GM12878 (cell line): ENCODE results near the gene ADAMTSL3. TPM values are rescaled to one million over a fixed set of nuclear protein-coding genes. Genes with fewer than 3 reads are reported as not detected.

ENCODE experiments used
- ATAC-seq: fragments of 200-7000 bp; cut with Tn5 transposase; 3 replicates; pipeline ENCODE4 v1.9.1; 2020; ENCODE audit warnings: mild to moderate bottlenecking, moderate library complexity
- BruUV-seq: library from RNA; stranded (reverse); fragments of 400-500 nt; replicated peaks from 2 replicates; lab custom pipeline; 2021; lab: Mats Ljungman, UMichigan
- CTCF ChIA-PET: fragments of 300-600 bp; sonication (Branson Sonifier 250); formaldehyde crosslinking; extraction: SDS; loops from one replicate; lab custom pipeline; 2021; ENCODE audit warnings: inconsistent platforms; lab: Yijun Ruan, JAX
- POLR2A ChIA-PET: fragments of 350-600 bp; formaldehyde crosslinking; extraction: SDS; loops from one replicate; lab custom pipeline; 2021; ENCODE audit warnings: inconsistent platforms; lab: Charles Lee
- RAD21 ChIA-PET: fragments of 300-600 bp; sonication (Branson Sonifier 250); formaldehyde crosslinking; loops from one replicate; lab custom pipeline; 2023; ENCODE audit warnings: antibody characterized with exemption; ENCODE audit not compliant: unreplicated experiment; lab: Charles Lee
- SMC1A ChIA-PET: fragments of 300-600 bp; sonication (Branson Sonifier 250); formaldehyde crosslinking; loops from one replicate; lab custom pipeline; 2023; ENCODE audit not compliant: unreplicated experiment, uncharacterized antibody; lab: Charles Lee
- DNase-seq: peaks from one replicate; pipeline ENCODE4 v3.0.0-alpha.2; 2011; ENCODE audit warnings: low read depth, low spot score
- FAIRE-seq: peaks from 3 replicates; lab custom pipeline; 2011; peaks lifted over from hg19 to GRCh38; lab: Jason Lieb, UNC
- H2AFZ ChIP-seq: 2 replicates; pipeline ENCODE4 v1.6.0; 2011; ENCODE audit warnings: low read depth, low read length, control low read depth; ENCODE audit not compliant: control insufficient read depth
- H3K27ac ChIP-seq: 2 replicates; pipeline ENCODE4 v1.5.1; 2011; ENCODE audit warnings: control low read depth; ENCODE audit not compliant: control insufficient read depth, insufficient read depth
- H3K27me3 ChIP-seq, 2 experiments: replicated peaks in 1 of 2; 2 replicates each; pipeline versions ENCODE4 v1.6.0 to v1.6.1; 2011; ENCODE audit warnings: low read length in 1 of 2; ENCODE audit not compliant: control insufficient read depth in 2 of 2, insufficient read depth in 2 of 2
- H3K36me3 ChIP-seq, 2 experiments: 2 replicates each; pipeline ENCODE4 v1.5.1; 2011; ENCODE audit warnings: low read length in 1 of 2; ENCODE audit not compliant: control insufficient read depth in 2 of 2, insufficient read depth in 2 of 2
- H3K4me1 ChIP-seq: 2 replicates; pipeline ENCODE4 v1.6.1; 2011; ENCODE audit warnings: mild to moderate bottlenecking, low read length, moderate library complexity, mixed read lengths; ENCODE audit not compliant: control insufficient read depth, insufficient read depth
- H3K4me2 ChIP-seq: 2 replicates; pipeline ENCODE4 v1.6.0; 2011; ENCODE audit warnings: control low read depth; ENCODE audit not compliant: control insufficient read depth, insufficient read depth
- H3K4me3 ChIP-seq: fragments of 200-600 bp; sonication (generic); 2 replicates; pipeline ENCODE4 v1.5.1; 2016
- H3K79me2 ChIP-seq: 2 replicates; pipeline ENCODE4 v1.6.0; 2011; ENCODE audit warnings: low read length; ENCODE audit not compliant: control insufficient read depth, insufficient read depth
- H3K9ac ChIP-seq: 2 replicates; pipeline ENCODE4 v1.8.0; 2011; ENCODE audit warnings: low read length, control low read depth, mixed read lengths; ENCODE audit not compliant: control insufficient read depth, insufficient read depth
- H3K9me3 ChIP-seq: replicated peaks from 3 replicates; pipeline ENCODE4 v1.5.1; 2011; ENCODE audit warnings: mild to moderate bottlenecking, low read length; ENCODE audit not compliant: control insufficient read depth, insufficient read depth
- H4K20me1 ChIP-seq: 2 replicates; pipeline ENCODE4 v1.6.0; 2011; ENCODE audit not compliant: control insufficient read depth, insufficient read depth
- CHD4 ChIP-seq: fragments of 200-600 bp; sonication (generic); IDR thresholded peaks from 2 replicates; pipeline ENCODE4 v1.6.1; 2016; ENCODE audit warnings: mild to moderate bottlenecking
- EGR1 ChIP-seq, 2 experiments: IDR thresholded peaks; 1 replicate in 1 of 2; 2 replicates in 1 of 2; pipeline ENCODE4 v1.6.1; 2011 to 2012; ENCODE audit warnings: low read depth in 2 of 2, low read length in 2 of 2, borderline replicate concordance in 1 of 2, mild to moderate bottlenecking in 1 of 2, moderate library complexity in 1 of 2
- GABPA ChIP-seq: IDR thresholded peaks from 2 replicates; pipeline ENCODE4 v1.6.1; 2014; ENCODE audit warnings: antibody characterized with exemption, low read depth, mild to moderate bottlenecking, inconsistent platforms
- MEF2A ChIP-seq: IDR thresholded peaks from 2 replicates; pipeline ENCODE4 v1.6.1; 2011; ENCODE audit warnings: low read depth, mild to moderate bottlenecking, low read length, moderate library complexity; ENCODE audit not compliant: insufficient read depth
- NFIC ChIP-seq: IDR thresholded peaks from 2 replicates; pipeline ENCODE4 v1.6.1; 2012; ENCODE audit warnings: low read depth, mild to moderate bottlenecking, inconsistent platforms, low read length, moderate library complexity
- PML ChIP-seq: IDR thresholded peaks from 2 replicates; pipeline ENCODE4 v1.6.1; 2012; ENCODE audit warnings: low read length, inconsistent platforms
- ZBED1 ChIP-seq: IDR thresholded peaks from 2 replicates; pipeline ENCODE4 v1.6.1; 2016; ENCODE audit warnings: borderline replicate concordance
- WGBS: methylation state at CpG from one replicate; pipeline ENCODE4 v1.1.6; 2016; ENCODE audit warnings: low lambda C conversion rate; ENCODE audit not compliant: insufficient replicate concordance, insufficient coverage; ENCODE audit errors: missing lambda C conversion rate; 5-methylcytosine and 5-hydroxymethylcytosine counted together
- in situ Hi-C: fragments of 300-500 bp; cut with MboI; formaldehyde crosslinking; loops from 9 replicates; pipeline ENCODE4 v1.14.3; 2018; ENCODE audit warnings: mixed read lengths
- intact Hi-C: fragments of 100-400 bp; cut with micrococcal nuclease; formaldehyde crosslinking; loops from one replicate; pipeline ENCODE4 v1.14.2; 2022; ENCODE audit not compliant: unreplicated experiment
- polyA plus RNA-seq, 11 experiments: library from polyadenylated mRNA; depleted of rRNA in 4 of 11; unstranded in 6 of 11; stranded (reverse) in 5 of 11; fragments of >200 nt; fragmentation: Nextera tagmentation in 4 of 11; fragmentation: Illumina TruSeq in 1 of 11; extraction: Ambion mirVana in 4 of 11; extraction: Trizol in 1 of 11; gene quantifications; 1 replicate in 1 of 11; 2 replicates in 10 of 11; pipeline versions ENCODE4 v1.2.1 to v1.2.3, GENCODE V29; 2011 to 2016; ENCODE audit warnings: inconsistent platforms in 2 of 11, missing spikeins in 2 of 11, low read depth in 1 of 11
- total RNA-seq, 4 experiments: library from RNA; depleted of rRNA in 3 of 4; stranded (reverse); fragments of >200 nt in 3 of 4; fragmentation: Illumina TruSeq in 1 of 4; extraction: Trizol in 1 of 4; gene quantifications; 2 replicates each; pipeline versions ENCODE4 v1.2.1 to v1.2.3, GENCODE V29; 2013 to 2021
- TF ChIP-seq, protein P1 (sequence below): IDR thresholded peaks from 2 replicates; pipeline ENCODE4 v1.6.1; 2012; ENCODE audit warnings: low read length, inconsistent platforms
- TF ChIP-seq, protein P2 (sequence below): IDR thresholded peaks from 2 replicates; pipeline ENCODE4 v1.6.1; 2011; ENCODE audit warnings: low read depth, low read length, improper control_type of control experiment, borderline replicate concordance

Gene ADAMTSL3
- total and polyA plus RNA-seq, 10 of the 15 experiments (the other 5 are each of a cell fraction or from before 2014, with no cell fraction given), result 0.01 to 0.28 (median 0.13) TPM

DNA sequence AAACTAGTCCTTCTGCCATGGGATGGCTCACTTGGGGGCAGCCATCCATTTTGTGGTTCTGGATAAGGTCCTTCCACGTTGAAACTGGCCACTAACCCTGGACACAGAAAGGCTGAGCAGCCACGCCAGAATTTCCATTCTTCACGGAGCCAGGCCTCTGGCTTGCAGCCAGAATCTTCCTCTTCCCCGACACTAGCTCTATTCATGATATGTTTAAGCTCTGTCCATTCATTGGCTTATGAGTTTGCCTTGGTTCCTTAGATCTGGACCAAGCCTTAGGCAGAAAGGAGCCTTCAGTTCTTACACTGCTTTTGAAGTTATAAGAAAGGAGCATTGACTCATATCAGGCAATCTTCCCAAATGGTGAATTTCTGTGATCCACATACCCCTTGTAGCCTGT lies 293.2 kb downstream of the ADAMTSL3 start:
- ChIA-PET POLR2A (interaction anchor here (0.6 to 1.0 kb wide), 2 partner anchors 19 to 157 kb away, joined by 3 read pairs; no protein-coding TSS in a partner anchor), CTCF (interaction anchor here (1.6 kb wide), 1 partner anchor 27 kb away, joined by 4 read pairs; no protein-coding TSS in a partner anchor), SMC1A (interaction anchor here (1.7 to 2.0 kb wide), 3 partner anchors 10 to 45 kb away, joined by 4 to 7 read pairs (median 7); no protein-coding TSS in a partner anchor), RAD21 (interaction anchor here (0.6 to 1.3 kb wide), 4 partner anchors 8 to 47 kb away, joined by 3 to 7 read pairs (median 4); no protein-coding TSS in a partner anchor)
- Histone ChIP-seq H2AFZ (no peak overlapping the region), H3K4me1 (peaks cover 4% of the 10 kb centered on the region; the same call in 1 of the 2 replicates), H3K27me3 (no peaks in the 10 kb centered on the region), H3K9ac (no peak overlapping the region), H4K20me1 (no peaks in the 10 kb centered on the region), H3K4me2 (no peak overlapping the region), H3K36me3 (no peaks in the 10 kb centered on the region), H3K27ac (no peak overlapping the region), H3K9me3 (no peaks in the 10 kb centered on the region), H3K79me2 (no peaks in the 10 kb centered on the region), H3K4me3 (no peak overlapping the region)
- intact Hi-C loops, result no loop called here
- FAIRE-seq (peak; percentile 31), ATAC-seq (no peak), DNase-seq (no peak)
- no TSS peak for BruUV-seq
- TF ChIP-seq MEF2A, result no peak
- TF ChIP-seq EGR1 (IDR thresholded peaks at IDR 0.05; ENCODE audit: borderline replicate concordance in 1 of 2, low read depth in 2 of 2, low read length in 2 of 2), result no peak
- TF ChIP-seq, protein P1, sequence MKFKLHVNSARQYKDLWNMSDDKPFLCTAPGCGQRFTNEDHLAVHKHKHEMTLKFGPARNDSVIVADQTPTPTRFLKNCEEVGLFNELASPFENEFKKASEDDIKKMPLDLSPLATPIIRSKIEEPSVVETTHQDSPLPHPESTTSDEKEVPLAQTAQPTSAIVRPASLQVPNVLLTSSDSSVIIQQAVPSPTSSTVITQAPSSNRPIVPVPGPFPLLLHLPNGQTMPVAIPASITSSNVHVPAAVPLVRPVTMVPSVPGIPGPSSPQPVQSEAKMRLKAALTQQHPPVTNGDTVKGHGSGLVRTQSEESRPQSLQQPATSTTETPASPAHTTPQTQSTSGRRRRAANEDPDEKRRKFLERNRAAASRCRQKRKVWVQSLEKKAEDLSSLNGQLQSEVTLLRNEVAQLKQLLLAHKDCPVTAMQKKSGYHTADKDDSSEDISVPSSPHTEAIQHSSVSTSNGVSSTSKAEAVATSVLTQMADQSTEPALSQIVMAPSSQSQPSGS, result no peak
- TF ChIP-seq, protein P2, sequence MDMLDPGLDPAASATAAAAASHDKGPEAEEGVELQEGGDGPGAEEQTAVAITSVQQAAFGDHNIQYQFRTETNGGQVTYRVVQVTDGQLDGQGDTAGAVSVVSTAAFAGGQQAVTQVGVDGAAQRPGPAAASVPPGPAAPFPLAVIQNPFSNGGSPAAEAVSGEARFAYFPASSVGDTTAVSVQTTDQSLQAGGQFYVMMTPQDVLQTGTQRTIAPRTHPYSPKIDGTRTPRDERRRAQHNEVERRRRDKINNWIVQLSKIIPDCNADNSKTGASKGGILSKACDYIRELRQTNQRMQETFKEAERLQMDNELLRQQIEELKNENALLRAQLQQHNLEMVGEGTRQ, result no peak
- TF ChIP-seq NFIC, result no peak
- no peak for TF ChIP-seq GABPA
- TF ChIP-seq PML, result no peak
- no peak for TF ChIP-seq CHD4
- no peak for TF ChIP-seq ZBED1
- in situ Hi-C loops, result no loop called here
- 30% methylated on average over 4 of the region's 4 CpGs for WGBS
